Measurements from ENCODE around the gene P2RX1. TPM values are rescaled to one million over a fixed set of nuclear protein-coding genes. Genes with fewer than 3 reads are reported as not detected.

Gene P2RX1
- total and polyA plus RNA-seq, 2 of the 4 experiments (the other 2 are of a cell fraction): not detected

GRCh38 chr17:3885271-3885670 lies 31.0 kb downstream of the P2RX1 start:
- Histone ChIP-seq H3K14ac (replicated peaks; ENCODE audit: low read depth, low read length) (no peak overlapping the region), H2AK5ac (ENCODE audit: low read depth, low read length) (no peak overlapping the region), H3K4me3 (ENCODE audit: insufficient read depth, low read depth, low read length) (no peak overlapping the region), H3K9me3 (ENCODE audit: control insufficient read depth, insufficient read depth, low read length) (no peaks in the 10 kb centered on the region), H4K91ac (ENCODE audit: insufficient read depth, low read depth, low read length) (no peak overlapping the region), H2AFZ (replicated peaks; ENCODE audit: low read length, poor library complexity) (peak overlapping the region; percentile 2), H2BK15ac (ENCODE audit: low read depth, low read length) (no peak overlapping the region), H3K79me1 (ENCODE audit: low read depth in 1 of 2, low read length in 2 of 2) (peaks cover 11 to 38% of the 10 kb centered on the region in 2 experiments; a peak in 3 of 4 replicates), H4K5ac (ENCODE audit: low read depth, low read length) (no peak overlapping the region), H2AK9ac (replicated peaks; ENCODE audit: low read depth, low read length, poor library complexity) (peak overlapping the region; percentile 37), H4K20me1 (ENCODE audit: insufficient read depth, low read length) (no peaks in the 10 kb centered on the region), H3K18ac (ENCODE audit: low read depth, low read length) (no peak overlapping the region; the same call in 1 of the 2 replicates), H3K9ac (ENCODE audit: low read depth, low read length) (no peak overlapping the region), H3K56ac (ENCODE audit: extremely low read depth, insufficient read depth, low read length) (no peak overlapping the region), H3K4me2 (ENCODE audit: low read depth, low read length) (no peak overlapping the region), H4K8ac (ENCODE audit: low read depth in 2 of 2, low read length in 2 of 2) (no peak overlapping the region), H3K27me3 (ENCODE audit: control insufficient read depth, insufficient read depth, low read length) (no peaks in the 10 kb centered on the region), H3K27ac (ENCODE audit: insufficient read depth, low read length) (no peak overlapping the region), H2BK120ac (ENCODE audit: low read depth, low read length) (no peak overlapping the region), H3K36me3 (ENCODE audit: control insufficient read depth, insufficient read depth, low read length) (peaks cover 7% of the 10 kb centered on the region; the same call in 1 of the 2 replicates), H2BK20ac (ENCODE audit: low read depth, low read length) (no peak overlapping the region), H3K4me1 (ENCODE audit: control insufficient read depth, insufficient read depth, low read length) (peaks cover 32% of the 10 kb centered on the region), H2BK5ac (ENCODE audit: low read depth, low read length, poor library complexity, severe bottlenecking) (no peak overlapping the region), H3K23ac (ENCODE audit: low read depth, low read length) (no peak overlapping the region), H3K9me1 (ENCODE audit: insufficient read depth, low read length) (peaks cover 10% of the 10 kb centered on the region), H3K4ac (ENCODE audit: low read depth, low read length) (0 out of 2 replicates have a peak overlapping the region, but pooled peaks have one; percentile 52)
- BruUV-seq (replicated peaks): no TSS peak
- TF ChIP-seq RAD21 (IDR thresholded peaks at IDR 0.05; ENCODE audit: low read length) (no peak), MAZ (IDR thresholded peaks at IDR 0.05; ENCODE audit: borderline replicate concordance, low read depth, low read length) (no peak), ELK1 (IDR thresholded peaks at IDR 0.05; ENCODE audit: borderline replicate concordance, low read depth, low read length) (no peak), CEBPB (IDR thresholded peaks at IDR 0.05; ENCODE audit: low read depth, low read length) (no peak), BHLHE40 (IDR thresholded peaks at IDR 0.05; ENCODE audit: low read depth, low read length) (no peak), SMC3 (IDR thresholded peaks at IDR 0.05; ENCODE audit: low read depth, low read length) (no peak), RFX5 (IDR thresholded peaks at IDR 0.05; ENCODE audit: low read depth, low read length) (no peak), POLR2A (IDR thresholded peaks at IDR 0.05; ENCODE audit: low read depth, low read length) (no peak), FOS (IDR thresholded peaks at IDR 0.05; ENCODE audit: low read depth, low read length) (no peak), CHD1 (IDR thresholded peaks at IDR 0.05; ENCODE audit: low read depth, low read length) (no peak), RCOR1 (IDR thresholded peaks at IDR 0.05; ENCODE audit: insufficient replicate concordance, low read length) (no peak), NFE2L2 (IDR thresholded peaks at IDR 0.05; ENCODE audit: low read depth, low read length) (no peak), MAFK (IDR thresholded peaks at IDR 0.05; ENCODE audit: low read depth, low read length) (no peak), MXI1 (IDR thresholded peaks at IDR 0.05; ENCODE audit: borderline replicate concordance, low read depth, low read length) (no peak)
- TF ChIP-seq, protein P1, sequence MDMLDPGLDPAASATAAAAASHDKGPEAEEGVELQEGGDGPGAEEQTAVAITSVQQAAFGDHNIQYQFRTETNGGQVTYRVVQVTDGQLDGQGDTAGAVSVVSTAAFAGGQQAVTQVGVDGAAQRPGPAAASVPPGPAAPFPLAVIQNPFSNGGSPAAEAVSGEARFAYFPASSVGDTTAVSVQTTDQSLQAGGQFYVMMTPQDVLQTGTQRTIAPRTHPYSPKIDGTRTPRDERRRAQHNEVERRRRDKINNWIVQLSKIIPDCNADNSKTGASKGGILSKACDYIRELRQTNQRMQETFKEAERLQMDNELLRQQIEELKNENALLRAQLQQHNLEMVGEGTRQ (IDR thresholded peaks at IDR 0.05; ENCODE audit: low read depth, low read length): no peak
- POLR2A ChIA-PET (ENCODE audit: unreplicated experiment): no interaction called here
- dilution Hi-C loops (cut with HindIII; ENCODE audit: low sequenced_read_pairs, unreplicated experiment) (no loop called here), in situ Hi-C loops (cut with MboI; ENCODE audit: low sequenced_read_pairs) (no loop called here), intact Hi-C loops (cut with micrococcal nuclease) (no loop called here)
- no peak for DNase-seq
- WGBS, 2 experiments (ENCODE audit: extremely low coverage in 2 of 2, insufficient read length in 1 of 2): 50% methylated on average over 2 of the region's 14 CpGs; no CpG with 5 or more reads in 1 of the 2 experiments
- ATAC-seq (ENCODE audit: low read depth): no peak
- CTCF ChIA-PET: interaction anchor here (1.1 to 2.4 kb wide), 3 partner anchors 29 to 148 kb away, joined by 3 to 6 read pairs (median 5); no protein-coding TSS in a partner anchor
